NB4 (cell line): ENCODE results near the gene CREBL2.
"Not testable (repeated sequence)": the region's sequence is repeated elsewhere in the genome, so short reads cannot be mapped to it uniquely, and the experiment has no call there.

Experiments
- DNase-seq: peaks from one replicate; pipeline ENCODE4 v3.0.0; 2010; ENCODE audit warnings: low read depth
- H3K4me3 ChIP-seq: one replicate; pipeline ENCODE4 v1.5.1; 2011; ENCODE audit warnings: mild to moderate bottlenecking, low read depth, low read length, moderate library complexity
- CTCF ChIP-seq: IDR thresholded peaks from one replicate; pipeline ENCODE4 v1.5.1; 2012; ENCODE audit warnings: low read depth, low read length
- MAX ChIP-seq: IDR thresholded peaks from 2 replicates; pipeline ENCODE4 v1.6.1; 2011; ENCODE audit warnings: low read depth, low read length
- MYC ChIP-seq: IDR thresholded peaks from 2 replicates; pipeline ENCODE4 v1.6.1; 2011; ENCODE audit warnings: low read depth, low read length
- POLR2A ChIP-seq: IDR thresholded peaks from 2 replicates; pipeline ENCODE4 v1.6.1; 2011; ENCODE audit warnings: mild to moderate bottlenecking; ENCODE audit not compliant: insufficient read length; ENCODE audit errors: extremely low read depth

CREBL2 gene

DNA sequence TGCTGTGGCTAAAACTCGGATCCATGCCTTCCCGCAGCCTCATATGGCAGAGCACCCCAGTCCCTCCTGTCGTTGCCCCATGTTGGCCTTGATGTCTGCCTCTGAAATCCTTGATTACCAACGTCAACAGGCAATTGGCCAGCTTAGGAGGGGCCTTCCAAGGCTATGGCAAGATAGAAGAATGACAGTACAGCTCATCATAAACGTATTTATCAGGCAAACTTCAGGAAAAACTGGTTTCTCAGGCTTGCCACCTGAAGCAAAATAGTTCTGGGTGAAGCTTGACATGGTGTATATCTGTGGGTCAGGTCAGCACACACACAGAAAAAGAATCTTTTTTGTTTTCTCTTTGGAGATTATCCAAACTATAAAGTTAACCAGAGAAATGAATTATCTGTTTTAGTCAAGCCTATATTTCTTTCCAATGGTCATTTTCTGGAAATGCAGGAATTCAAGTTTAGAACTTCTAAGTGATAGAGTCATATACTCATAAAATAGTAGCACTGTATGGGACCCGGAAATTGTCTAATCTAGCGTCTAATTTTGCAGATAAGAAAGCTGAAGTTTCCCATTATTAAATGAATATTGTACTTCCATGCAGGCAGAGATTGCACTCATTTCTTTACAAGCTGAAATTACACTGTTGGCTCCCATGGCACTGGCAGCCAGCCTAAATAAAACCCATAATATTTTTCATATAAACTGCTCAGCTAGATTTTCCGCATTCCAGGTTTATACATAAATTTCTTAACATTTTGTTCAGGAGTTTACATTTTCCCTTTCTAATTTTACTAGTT lies 24.6 kb upstream of the CREBL2 start:
- no peak for DNase-seq
- TF ChIP-seq MAX (no peak), CTCF (no peak), POLR2A (no peak), MYC (no peak)
- no peak overlapping the region for H3K4me3 ChIP-seq

DNA sequence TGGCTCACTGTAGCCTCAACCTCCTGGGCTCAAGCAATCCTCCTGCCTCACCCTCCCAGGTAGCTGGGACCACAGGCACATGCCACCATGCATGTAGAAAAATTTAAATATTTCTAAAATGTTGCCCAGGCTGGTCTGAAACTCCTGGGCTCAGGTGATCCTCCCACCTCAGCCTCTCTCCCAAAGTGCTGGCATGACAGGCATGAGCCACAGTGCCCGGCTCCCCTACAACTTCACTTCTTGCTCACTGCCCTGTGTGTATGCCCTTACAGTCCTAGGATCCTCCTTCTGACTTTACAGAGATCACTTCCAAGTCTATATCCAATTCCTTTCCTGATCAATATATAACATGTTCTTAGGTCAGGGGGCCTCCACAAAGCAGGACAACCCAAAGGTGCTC lies 23.8 kb upstream of the CREBL2 start:
- TF ChIP-seq POLR2A (no peak), MAX (no peak), MYC (no peak)
- no peak for DNase-seq
- H3K4me3 ChIP-seq, result no peak overlapping the region

DNA sequence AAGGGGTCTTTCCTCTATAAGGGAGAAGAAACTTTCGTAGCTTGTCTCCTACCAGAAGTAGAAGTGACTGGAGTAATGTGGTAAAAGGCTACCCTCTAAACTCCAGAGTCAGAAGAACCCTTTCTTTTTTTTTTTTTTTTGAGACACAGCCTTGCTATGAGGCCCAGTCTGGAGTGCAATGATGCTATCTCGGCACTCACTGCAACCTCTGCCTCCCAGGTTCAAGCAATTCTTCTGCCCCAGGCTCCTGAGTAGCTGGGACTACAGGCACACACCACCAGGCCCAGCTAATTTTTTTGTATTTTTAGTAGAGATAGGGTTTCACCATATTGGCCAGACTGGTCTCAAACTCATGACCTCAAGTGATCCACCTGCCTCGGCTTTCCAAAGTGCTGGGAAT lies 23.2 kb upstream of the CREBL2 start:
- DNase-seq, H3K4me3 ChIP-seq: not testable (repeated sequence)

- TF ChIP-seq CTCF, result no peak
- no peak for TF ChIP-seq MYC
- TF ChIP-seq POLR2A, result no peak
- no peak for TF ChIP-seq MAX
- H3K4me3 ChIP-seq, result no peak overlapping the region
- no peak for DNase-seq
Measured at GRCh38 chr12:12590961-12591360, 20.7 kb upstream of the CREBL2 start.

- DNase-seq, result no peak
- H3K4me3 ChIP-seq, result no peak overlapping the region
- TF ChIP-seq MYC, result no peak
- TF ChIP-seq MAX, result no peak
- TF ChIP-seq POLR2A, result no peak
- TF ChIP-seq CTCF, result no peak
Measured at GRCh38 chr12:12592930-12593329, 18.7 kb upstream of the CREBL2 start.

- DNase-seq, H3K4me3 ChIP-seq: not testable (repeated sequence)
Measured at GRCh38 chr12:12595929-12596328, 15.7 kb upstream of the CREBL2 start.

GRCh38 chr12:12596598-12596997 lies 15.1 kb upstream of the CREBL2 start:
- not testable (repeated sequence) for H3K4me3 ChIP-seq, DNase-seq

DNA sequence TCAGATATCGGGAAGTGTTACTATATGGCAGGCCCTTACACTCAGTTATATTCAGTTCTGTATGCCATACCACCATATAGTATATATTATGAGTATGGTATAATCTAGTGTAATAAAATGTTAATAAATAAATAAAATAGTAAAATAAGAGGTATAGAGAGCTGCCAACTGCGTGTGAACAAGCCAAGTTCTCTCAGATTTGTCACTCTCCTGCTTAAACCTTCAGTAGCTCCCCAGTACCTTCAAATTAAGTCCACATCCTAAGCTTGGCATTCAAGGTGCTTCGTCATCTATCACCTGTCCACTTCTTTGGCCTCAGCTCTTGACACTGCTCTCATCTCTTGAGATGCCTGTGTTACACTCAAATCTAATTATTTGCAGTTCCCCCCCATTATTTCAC lies 12.8 kb upstream of the CREBL2 start:
- DNase-seq, result no peak
- no peak for TF ChIP-seq POLR2A
- TF ChIP-seq MAX, result no peak
- no peak for TF ChIP-seq MYC
- no peak for TF ChIP-seq CTCF
- no peak overlapping the region for H3K4me3 ChIP-seq
